Fibroblast of skin of abdomen (primary cell): ENCODE measurements around the gene ALX4. TPM values are rescaled to one million over a fixed set of nuclear protein-coding genes. Genes with fewer than 3 reads are reported as not detected.

Experiments
- DNase-seq: peaks from one replicate; pipeline ENCODE4 v3.0.0-alpha.2; 2013
- polyA plus RNA-seq, 2 experiments: library from polyadenylated mRNA; unstranded; fragments of 120-200 nt; gene quantifications; one replicate each; pipeline ENCODE4 v1.2.1, GENCODE V29; 2013; ENCODE audit not compliant: insufficient read length in 2 of 2

ALX4 gene
- 0.53 TPM for polyA plus RNA-seq (2013, experiment 1 of 2; ENCODE audit: insufficient read length)
- polyA plus RNA-seq (2013, experiment 2 of 2; ENCODE audit: insufficient read length), result 0.65 TPM

DNA sequence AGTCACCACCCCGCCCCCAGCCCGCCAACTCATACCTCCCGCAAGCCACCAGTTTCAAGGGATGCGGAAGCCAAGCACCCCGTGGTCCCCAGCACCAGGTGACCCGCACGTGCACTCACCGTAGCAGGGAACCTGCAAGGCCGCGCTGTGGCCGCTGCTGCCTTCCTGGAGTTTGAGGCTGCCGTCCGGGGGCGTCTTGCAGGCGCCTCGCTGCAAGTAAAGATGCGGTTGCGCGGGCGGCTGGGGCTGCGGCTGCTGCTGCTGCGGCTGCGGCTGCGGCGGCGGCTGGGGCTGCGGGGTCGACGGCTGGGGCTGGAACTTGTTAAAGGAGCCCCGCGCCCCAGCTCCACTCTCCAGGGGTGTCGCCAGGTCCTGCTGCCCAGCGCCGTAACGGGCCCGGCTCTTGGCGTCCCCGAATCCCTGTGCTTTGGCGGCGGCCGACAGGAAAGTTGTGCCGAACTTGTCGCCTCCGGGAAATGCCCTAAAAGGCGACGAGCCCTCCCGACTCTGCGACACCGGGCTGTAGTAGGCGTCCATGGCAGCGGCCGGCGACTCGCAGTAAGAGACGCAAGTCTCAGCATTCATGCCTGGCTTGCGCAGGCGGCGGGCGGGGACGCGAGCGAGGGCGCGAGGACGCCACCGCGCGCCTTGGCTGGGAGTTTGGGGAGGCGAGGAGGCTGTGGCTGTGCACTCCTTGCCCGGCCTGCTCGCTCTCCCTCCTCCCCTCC, at the start of gene ALX4:
ALX4 (minus strand) TSS at position 662 of the 728 bp plus-strand sequence; CDS start at position 585, 77 bp downstream.
- peak; percentile 44 for DNase-seq

DNA sequence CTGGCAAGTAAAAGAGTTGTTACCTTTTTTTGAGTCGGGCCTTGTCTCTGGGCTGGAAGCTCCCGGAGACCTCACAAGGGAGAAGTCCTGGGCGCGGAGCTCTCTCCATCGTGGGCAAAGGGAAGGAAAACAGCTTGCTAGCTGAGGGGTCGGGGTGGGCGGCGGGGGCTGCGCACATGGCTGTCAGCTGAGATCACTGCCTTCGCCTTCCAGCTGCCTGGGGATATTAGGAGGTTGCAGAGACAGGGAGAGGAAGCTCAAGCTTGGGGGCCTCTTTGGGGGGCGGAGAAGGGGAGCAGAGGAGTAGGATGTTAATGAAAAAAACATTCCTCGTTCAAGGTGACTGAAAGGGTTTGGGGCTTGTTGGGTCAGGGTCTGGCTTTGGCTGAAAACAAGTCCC, 49.2 kb upstream of the ALX4 start:
- DNase-seq, result no peak

DNA sequence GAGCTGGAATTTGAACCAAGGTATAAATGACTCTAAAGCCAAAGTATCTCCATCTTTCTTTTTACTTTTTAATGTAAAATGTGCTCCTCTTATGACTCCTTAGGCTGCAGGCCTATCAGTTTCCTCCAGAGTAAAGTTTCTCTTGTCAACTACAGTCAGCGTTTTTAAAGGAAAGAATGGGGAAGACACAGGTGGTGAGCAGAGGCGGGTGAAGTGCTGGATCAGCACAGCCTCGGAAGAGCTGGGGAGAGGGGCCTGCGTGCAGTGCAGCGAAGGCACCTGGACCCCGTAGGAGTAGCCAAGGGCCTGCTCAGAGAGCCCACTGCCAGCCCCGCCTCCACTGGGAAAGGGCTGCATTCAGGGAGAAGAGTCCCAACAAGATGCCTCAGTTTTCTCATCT, 48.8 kb upstream of the ALX4 start:
- no peak for DNase-seq

DNA sequence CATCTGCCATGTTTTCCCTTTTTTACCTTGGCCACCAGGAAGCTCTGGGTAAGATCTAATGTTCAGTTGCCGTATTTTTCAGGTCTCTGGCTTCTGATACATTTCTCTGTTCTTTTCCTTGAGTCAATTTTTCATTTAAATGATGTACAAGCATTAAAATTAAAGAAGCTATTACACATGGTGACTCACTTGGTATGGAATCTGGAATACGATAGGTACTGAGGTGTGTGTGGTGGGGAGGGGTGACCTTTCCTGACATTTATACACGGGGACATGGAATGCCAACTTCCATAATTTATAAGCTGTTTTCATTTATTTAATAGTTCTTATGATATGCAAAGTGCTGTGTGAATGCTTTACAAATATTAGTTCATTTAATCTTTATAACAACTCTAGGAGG, 47.8 kb upstream of the ALX4 start:
- DNase-seq, result no peak

DNA sequence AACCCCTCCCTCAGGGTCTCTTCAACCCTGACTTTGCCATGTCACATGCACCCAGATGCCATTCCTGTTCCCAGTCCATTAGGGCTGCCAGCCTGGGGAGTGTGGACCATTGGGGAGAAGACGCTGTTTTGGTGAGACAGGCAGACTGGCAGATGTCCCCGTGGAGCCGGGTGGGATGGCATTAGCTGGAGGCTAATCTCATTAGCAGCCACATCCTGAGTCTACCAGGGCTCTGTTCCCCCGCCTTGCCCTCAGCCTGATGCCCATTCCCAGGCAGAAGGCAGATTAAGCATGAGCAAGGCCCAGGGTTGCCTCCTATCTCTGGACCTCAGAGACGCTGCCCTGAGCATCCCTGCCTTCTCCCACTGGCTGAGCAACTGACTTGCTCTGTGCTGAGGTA, 46.4 kb upstream of the ALX4 start:
- DNase-seq, result no peak

DNA sequence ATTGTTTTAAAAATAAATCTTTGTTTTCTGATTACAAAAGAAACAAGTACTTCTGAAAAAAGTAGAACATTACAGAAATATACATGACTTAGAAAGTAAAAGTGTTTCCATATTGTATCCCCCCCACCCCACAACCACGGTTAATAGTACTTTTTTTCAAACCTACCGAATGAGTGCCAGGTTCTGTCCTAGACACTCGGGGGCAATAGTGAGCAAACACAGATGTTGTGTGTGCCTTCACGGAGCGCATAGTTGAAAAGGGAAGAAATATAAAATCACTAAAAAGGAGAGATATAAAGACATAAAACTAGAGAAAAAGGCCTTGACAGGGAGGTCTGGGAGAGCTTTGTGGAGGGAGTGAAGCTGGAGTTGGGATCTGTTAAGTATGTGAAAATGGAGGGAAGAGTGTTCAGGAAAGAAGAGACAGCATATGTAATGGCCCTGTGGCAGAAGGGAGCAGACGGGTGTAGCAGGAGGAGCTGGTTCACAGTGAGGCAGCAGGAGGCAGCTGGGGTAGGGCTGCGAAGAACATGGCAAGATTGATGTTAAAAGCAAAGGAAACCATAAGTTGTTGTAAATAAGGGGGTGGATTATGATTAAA, 42.1 kb upstream of the ALX4 start:
- DNase-seq, result no peak

DNA sequence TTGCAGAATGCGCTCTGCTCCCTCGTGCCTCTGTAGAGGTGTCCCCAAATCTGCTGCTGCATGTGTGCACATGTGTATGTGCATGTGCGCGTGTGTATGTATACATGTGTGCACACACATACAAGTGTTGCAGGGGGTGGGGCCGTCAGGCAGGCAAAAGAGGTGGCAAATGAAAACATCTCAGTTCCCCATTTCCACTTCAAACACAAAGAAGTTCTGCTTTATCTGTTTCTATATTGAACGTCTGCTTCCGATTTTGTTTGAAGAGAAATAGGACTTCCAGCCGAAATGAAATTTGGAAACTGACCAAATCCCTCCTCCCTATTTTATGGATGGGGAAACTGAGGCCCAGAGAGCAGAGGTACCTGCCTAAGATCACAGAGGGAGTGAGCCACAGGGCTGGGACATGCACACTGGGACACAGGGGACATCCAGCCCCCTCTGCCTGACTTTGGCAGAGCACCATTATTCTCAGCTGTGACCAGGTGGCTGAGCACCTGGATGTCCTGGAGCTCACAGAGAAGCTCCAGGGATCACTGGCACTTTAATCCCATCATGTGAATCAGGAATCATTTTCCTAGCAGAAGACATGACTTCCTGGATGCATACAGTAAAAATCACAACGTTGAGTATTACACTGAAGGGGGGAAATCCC, 41.2 kb upstream of the ALX4 start:
- no peak for DNase-seq

DNA sequence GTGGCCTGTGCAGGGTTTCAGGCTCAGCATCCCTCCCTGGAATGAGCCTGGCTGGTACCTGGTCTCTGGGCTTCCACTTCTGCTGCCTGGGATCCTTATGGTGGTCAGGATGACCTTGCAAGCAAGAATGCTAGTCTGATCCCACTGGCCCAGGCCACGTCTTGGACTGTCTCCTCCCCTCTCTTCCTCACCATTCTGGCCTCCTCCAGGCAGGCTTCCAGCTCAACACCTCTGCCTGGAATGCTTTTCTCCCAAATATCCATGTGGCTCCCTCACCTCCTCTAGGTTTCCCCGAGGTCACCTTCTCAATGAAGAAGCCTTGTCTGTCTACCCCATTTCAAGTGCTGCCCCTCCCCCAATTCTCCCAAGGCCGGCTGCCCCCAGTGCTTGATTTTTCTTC, 39.4 kb upstream of the ALX4 start:
- DNase-seq, result no peak

DNA sequence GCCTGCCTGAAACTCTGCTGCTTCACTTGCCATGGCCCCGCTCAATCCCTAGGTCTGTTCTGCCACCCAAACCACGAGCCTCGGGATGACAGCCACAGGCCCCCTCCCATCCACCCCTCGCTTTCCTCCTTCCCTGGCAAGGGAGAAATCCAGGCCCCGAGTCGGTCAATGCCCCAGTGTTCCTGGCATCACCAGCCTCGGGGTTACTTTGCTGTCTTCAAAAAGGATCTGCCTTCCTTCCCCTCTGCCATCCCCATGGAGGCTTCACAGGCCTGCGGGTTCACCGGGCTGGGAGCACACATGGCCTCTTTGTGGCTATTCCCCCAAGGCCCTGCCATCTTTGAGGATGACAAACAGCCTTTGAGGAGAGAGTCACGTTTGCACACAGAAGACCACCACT, 38.8 kb upstream of the ALX4 start:
- DNase-seq, result no peak

DNA sequence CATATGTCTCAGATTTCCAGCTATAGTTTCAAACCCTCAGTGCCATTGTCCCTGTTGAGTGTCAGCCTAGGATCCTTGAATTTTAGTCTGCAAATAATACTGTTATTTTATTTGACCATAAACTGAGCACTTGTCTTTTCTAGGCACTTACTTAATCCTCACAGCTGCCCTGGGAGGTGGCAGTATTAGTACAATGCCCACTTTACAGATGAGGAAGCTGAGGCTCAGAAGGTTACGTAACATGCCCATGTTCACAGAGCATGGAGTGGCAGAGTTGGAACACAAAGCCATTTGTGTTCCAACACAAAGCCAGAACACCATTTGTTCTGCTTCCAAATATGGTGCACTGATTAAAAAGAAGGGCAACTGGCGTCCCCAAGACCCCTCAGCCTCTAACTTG, 38.2 kb upstream of the ALX4 start:
- DNase-seq, result no peak

DNA sequence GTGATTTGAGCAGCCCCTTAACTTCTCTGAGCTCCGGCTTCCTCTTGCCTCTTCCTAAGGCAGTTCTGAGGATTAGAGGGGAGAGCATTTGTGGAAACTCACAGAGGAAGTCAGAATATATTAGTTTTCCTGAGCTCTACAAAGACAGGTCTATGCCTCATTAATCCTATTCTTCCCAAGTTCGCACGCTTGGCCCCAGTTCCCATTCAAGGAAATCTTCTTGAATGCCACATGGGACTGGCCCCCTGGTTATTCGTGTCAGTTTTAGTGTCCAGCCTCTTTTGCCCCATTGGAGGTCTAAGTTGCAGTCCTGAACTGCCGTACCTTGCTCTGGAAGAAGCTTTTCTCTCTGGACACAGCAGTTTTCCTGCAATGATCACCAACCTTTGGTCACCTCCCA, 37.6 kb upstream of the ALX4 start:
- no peak for DNase-seq

DNA sequence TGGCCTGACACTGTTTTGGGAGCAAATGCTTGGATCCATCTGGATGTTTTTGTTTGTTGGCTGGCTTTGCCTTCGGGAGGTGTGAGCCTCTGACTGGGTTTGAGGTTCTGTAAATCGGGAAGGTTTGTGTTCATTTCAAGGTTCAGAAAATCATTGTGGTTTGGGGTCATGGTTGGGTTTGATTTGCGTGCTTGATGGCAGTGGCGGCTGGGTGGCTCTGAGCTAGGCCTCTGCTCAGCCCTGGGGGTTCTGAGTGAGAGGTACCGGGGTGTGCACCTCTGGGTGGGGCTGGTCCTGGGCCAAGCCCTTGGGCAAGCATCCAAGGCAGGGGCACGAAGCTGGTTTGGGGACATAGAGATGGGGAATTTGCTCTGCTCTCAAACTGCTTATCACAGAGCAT, 37.0 kb upstream of the ALX4 start:
- no peak for DNase-seq

DNA sequence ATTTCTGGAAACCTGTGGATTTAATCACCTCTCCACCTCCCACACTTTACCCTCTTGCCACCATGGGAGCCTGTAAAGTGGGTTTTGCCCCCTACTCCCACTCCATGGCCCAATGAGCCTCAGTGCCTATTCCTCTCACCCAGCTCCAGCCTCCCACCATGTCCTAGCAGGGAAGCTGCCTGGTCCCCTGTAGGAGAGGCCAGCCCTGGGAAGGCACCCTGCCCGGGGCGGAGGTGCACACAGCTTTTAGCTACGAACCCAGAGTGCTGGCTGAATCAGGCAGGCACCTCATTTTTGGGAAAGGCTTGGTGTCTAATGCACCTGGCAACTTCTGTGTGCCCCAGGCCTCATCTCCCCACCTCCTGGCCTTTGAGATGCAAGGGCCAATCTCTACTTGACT, 35.8 kb upstream of the ALX4 start:
- no peak for DNase-seq

DNA sequence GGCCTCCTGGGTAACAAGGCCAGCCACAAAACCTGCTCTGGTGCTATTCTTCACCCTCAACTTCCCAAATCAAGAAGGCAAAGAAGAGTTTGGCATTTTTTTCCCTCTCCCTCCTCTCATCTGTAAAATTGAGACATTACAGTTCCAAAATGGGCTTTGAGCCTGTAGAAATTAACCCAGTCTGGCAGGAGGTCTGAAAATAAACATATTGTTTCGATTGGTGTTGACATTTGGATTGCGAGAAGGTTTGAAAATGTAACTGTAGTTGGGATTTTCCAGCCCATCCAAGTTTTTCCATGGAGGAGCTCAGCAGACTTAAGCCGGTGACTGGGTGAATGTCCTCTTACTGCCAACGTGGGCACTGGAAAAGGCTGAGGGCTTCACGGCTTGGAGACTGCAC, 35.0 kb upstream of the ALX4 start:
- DNase-seq, result no peak

DNA sequence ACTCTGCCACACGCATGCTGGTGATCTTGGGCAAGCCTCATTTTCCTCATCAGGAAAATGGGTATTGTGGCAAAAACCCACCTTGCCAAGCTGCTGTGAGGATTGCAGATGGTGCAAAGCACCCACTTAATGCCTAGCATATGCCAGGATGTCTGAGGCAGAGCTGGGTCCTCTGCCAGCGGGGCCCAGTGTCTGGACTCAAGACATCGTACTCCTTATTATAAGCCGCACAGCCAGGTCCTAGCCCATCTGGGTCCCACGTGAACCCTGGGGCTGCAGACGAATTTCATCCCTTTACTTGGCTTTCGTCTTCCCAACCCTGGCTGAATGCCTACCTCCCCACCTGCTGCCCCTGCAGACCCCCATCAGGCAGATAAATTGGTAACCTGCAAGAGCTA, 34.5 kb upstream of the ALX4 start:
- no peak for DNase-seq

DNA sequence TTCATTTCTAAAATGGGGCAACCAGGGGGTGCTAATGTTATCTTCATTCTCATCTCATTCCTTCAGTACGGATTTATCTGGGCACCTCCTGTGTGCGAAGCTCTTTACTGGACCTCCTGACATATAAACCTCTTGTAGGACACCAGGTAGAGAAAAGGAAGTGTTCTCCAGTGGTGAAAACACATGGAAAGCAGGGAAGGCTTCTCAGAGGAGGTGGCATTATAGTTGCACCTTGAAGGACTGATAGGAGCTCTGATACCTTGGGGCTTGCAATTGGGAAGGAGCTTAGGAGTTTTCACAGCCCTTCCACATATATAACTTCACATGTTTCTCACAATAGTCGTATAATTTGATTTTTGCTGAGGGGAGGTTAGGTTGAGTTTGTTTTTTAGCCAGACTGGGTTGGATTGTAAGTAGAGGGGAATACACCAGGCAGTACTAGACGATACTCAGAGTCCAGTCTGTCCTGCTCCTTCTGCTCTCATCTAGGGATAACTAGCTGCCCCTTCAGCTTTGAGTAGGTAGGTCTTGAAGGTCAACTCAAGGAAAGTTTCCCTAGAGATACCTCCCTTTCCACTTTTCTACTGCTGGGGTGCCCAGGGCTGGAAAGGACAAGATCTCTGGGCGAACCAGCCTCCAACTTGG, 34.0 kb upstream of the ALX4 start:
- DNase-seq, result no peak

DNA sequence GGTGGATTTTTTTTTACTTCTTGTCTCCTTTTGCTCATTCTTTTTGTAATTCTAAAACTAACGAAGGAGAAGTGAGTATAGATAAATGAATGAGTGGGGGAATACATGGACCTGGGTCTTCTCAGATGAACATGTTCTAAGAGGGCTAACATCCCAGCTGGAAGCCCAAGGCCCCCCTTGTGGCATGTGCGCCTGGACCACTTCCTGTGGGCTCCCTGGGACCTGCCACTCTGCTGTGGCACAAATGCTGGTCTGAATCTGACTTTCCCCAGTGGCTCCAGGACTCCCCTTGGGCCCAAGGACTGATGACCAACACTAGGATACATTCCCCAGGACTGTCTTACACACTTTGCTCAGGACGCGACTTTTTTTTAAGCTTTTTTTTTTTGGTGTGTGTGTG, 32.7 kb upstream of the ALX4 start:
- DNase-seq, result no peak

DNA sequence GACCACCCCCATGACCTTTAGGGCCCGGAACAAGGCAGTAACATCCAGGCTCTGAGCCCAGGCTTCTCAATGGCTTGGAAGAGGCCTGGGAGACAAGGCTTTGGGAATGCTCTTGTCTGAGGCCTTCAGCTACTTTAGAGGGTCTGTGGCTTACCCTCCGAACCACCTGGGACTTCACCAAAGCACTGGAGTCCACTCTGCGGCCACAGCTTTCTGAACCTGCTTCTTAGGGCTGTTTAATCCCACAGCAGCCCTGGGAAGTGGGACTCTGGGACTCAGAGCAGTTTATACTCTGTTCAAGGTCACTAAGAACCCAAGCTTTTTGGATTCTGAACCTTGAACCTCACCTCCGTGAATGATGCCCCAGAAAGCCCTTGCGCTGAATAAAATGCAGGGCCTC, 30.7 kb upstream of the ALX4 start:
- no peak for DNase-seq

DNA sequence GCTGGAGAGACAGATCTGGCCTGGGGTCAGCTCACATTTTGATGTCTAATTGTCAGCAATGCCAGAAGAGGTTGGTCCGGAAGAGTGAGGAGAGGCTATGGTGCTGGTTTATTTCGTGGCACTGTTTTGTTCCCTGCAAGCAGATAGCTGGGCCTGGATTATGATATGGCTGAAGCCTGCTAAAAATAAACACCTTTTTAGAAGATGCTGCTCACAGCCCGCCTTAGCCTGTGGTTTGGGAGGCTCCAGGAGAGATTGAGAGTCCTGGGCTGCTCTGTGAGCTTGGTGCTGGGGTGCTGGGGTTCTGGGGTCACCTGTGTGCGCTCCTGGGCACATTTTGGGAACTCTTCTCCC, 29.6 kb upstream of the ALX4 start:
- DNase-seq, result no peak

DNA sequence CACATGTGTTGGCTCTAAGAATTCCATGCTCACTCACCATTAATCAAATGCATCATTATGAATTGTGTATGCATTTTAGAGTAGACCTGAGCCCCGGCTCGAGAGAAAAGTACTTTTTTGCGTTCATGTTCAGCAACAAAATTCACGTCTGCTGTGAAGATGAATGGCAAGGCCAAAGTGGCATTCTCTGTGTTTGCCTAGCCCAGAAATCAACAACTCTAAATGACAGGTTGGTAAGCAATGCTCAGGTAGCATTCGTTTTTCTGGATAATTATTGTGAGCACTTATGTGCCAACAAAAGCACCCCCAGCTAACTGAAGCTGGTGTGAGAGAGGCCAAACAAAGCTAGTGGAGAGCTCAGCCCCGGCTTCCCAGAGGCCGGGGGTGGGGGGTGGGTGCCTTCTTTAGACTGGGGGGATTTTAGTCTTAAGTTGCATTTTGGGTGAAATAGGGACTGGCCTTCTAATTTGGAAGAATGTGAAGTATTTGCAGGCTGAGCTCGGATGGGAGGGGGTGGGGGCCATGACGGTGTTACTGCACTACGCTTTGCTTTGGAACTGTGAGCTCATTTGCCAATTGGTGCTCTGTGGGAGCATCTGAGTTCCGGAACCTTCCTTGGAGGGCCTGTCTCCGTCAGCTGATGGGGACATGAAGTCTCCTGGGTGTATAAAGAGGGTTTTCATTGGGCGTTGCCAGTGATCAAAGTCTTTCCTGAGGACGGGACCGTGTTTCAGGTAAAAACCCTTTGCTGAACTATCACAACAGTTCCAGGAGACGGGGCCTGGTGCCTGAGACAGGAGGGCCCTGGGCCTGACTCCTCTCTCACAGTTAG, 29.0 kb upstream of the ALX4 start:
- DNase-seq, result no peak

DNA sequence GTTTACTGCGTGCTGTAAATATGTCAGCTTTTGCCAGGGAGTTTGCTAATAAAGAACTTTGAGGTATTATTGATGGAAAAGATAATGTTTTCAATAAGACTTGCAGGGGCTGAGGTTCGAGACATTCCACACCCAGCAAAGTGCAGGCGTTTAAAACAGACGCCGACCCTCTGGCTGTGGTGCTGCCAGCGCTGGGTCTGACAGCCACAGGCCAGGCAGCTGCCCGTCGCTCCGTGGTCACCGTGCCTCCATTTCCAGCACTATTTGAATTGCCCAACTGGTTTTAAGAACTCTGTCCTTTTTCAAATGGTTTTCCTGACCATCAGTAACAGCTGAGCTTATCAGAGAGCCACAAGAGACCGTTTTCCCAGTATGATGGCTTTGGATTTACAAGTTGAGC, 28.1 kb upstream of the ALX4 start:
- DNase-seq, result no peak

DNA sequence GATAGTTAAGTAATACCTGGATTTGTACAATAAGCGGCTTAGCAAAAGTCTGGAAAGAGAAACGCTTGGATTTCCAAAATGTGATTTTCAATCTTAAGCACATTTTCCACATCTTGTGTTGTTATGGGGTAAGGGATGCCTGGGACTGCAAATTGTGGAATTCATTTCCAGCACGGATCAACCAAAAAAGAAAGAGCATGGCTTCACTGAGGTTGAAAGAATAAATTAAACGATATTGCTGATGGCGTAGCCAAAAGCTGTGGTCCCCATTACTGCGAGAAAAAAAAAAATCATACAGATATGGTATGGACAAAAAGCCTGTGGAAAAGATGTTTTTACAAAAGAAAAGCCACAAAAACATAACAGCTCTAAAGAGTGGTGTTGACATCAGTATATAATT, 26.0 kb upstream of the ALX4 start:
- DNase-seq, result no peak
